NCI-H146 treated with DMSO at 0.1 percent for 48 hours (cell line): ENCODE measurements around the gene SIRPG.
"Not testable (repeated sequence)": the region's sequence is repeated elsewhere in the genome, so short reads cannot be mapped to it uniquely, and the experiment has no call there.

Experiments
- DNase-seq: peaks from one replicate; lab custom pipeline; 2025; ENCODE audit not compliant: unreplicated experiment; lab: John Stamatoyannopoulos, UW

SIRPG gene

DNA sequence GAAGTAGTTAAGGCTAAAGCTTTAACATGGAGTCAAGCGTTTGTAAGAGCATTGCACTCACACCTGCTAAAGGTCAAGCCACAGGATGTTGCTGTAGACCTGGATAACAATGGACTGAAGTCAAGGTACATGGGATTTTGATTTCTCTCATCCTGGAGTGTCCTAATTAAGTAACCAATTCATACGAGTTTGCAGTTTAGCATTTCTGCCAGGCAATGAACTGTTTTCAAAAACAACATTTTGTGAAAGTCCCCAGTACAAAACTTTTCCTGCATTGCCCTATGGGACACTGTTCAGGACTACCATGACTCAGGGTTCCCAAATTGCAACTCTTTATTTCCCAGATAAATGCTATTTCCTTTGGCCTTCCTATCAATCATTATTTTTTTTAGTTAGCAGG, 20.4 kb downstream of the SIRPG start:
- no peak for DNase-seq

DNA sequence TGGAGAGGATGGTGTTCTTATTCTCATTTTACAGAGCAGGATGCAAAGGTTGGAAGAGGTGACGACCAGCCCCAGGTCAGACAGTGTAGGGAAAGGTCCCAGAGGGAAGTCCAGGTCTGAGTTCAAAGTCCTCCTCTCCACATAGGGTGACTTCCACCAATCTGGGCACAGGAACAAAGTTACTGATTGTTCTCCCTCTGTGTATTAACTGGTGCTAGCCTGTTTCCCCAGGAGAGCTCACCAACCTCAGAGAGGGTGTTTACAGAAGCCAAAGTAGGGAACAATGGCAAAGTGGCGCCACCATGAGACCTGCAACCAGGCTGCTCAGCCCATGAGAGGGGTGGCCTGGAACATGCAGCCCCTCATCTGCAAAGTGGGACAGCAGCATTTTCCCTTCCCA, 21.0 kb downstream of the SIRPG start:
- DNase-seq: no peak

DNA sequence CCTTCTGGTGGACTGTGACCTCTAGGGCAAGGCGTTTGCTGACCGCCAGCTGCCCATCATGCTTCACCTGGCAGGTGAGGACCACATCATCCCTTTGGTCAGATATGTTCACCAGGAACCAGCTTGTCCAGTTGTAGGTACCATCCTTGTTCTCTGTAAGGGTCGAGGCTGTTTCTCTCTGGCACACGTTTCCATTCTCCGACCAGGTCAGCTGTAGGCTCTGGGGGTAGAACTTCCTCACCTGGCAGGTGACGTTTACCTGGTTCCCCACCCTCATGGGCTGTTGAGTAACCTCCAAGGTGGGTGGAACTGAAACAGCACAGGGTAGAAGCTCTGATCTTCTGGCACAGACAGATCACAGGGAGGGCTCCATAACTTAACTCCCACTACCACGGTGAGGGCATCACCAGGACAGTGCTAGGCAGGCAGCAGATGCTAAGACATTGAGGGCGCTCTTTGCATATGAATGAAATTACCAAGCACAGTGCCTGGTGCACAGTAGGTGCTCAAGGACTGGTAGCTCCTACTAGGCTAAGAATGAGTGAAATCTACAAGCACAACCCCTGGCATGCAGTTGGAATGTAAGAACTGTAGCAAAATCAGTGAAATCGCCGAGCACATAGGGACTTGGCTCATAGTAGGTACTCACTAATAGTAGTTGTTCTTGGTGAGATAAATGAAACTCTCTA, 22.1 kb downstream of the SIRPG start:
- no peak for DNase-seq

DNA sequence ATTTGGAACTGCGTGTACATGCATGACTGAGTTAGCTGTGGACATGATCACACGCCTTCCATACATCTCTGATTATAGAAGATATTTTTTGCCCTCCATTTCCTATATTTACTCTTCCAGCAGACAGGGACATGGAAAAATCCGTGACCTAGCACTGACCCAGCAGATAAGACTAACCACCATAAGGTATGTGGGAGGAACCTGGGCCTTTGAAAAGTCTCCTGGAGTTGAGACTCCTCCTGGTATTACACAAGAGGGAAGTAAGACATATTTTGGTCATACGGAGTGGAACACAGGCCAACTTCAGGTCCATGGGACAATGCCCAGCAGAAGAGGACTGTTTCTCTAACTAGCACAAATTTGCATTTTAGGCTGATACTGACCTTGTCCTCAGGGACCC, 24.0 kb downstream of the SIRPG start:
- no peak for DNase-seq

DNA sequence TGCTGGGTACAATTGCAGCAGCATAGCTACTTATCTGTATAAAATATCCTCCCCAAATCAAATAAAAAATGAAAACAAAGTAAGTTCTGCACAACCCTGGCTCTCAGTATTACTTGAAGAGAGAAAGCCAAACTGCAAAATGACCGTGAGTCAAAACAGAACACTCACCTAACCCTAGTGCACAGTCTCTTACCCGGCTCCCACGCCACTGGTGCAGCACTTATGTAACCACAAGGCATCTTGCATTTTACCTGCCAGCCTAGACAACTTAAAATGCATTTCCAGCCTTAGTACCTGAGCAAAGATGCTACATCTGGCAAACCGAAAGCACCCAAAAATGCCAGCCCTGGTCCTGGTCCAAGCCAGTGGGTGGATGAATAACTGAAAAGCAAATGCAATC, 25.4 kb downstream of the SIRPG start:
- no peak for DNase-seq

DNA sequence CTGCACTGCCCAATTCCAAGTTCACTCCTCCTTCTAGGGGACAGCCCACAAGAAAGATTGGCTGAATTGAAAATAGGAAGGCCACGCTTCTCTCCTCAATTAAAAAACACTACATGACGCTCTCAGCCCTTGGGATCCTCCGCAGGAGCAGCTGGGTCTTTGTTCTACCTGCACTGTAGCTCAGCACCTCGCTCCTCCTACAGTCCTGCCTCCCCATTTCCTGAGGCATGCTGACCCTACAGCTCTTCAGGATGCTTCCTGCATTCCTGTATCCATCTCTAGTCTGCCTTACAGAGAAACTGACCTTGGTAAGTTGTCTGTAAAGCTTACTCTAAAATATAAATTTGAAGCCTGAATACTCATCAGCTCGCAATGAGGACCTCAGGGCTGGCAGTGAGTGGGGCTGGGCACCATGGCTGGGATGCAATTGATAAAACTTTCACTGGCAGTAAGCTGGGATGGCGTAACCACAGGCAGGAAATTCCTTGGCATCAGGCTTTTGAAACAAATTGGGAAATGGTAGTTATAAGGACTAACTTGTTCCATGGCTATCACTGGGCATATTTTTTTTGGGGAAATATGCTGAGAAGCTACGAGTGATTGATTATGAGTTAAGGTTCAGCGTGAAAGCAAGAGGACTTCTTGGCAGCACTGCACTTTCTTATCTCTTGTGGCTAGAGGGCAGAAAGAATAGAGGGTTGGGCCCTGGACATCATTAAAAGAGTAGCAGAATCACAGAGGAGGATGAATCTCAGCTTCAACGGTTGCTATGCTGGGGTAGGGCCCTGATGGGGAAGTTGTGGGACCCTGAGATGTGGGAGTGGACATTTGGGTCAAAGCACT, 26.0 kb downstream of the SIRPG start:
- DNase-seq: no peak

DNA sequence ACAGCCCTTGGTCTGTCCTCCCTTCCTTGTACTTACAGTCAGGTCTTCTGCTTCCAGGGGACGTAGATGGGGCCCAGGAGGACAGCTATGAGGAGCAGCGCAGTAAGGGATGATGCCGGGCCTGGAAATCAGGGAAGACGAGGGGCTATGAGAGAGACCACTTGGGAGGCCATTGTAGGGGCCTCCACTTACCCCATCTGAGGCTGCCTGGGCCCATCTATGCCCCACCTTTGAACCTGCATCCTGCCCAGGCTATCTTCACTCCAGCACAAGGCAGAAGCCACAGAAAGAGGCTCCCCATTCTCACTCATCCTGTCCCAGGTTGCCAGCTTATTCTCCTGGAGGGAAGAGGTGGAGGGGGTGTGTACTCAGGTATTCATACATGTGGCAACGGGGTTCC, 27.4 kb downstream of the SIRPG start:
- DNase-seq: no peak

DNA sequence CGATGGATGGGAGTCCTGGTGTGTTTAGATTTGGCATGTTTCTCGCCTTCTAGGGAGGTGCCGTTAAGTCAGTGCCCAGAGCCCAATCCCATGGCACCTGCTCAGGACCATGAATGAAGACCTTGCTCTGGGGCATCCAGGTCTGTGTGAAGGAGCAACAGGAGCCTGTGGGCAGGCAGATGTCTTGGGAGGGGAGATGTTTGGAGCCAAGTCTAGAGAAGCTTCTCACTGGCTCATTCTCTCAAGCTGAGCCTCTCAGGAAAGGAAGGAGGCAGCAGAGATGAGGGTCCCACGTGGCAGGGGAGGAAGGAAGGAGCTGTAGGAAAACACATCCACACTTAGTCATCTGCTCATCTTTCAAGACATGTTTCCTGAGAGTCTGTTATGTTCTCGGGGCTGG, 28.3 kb downstream of the SIRPG start:
- no peak for DNase-seq

DNA sequence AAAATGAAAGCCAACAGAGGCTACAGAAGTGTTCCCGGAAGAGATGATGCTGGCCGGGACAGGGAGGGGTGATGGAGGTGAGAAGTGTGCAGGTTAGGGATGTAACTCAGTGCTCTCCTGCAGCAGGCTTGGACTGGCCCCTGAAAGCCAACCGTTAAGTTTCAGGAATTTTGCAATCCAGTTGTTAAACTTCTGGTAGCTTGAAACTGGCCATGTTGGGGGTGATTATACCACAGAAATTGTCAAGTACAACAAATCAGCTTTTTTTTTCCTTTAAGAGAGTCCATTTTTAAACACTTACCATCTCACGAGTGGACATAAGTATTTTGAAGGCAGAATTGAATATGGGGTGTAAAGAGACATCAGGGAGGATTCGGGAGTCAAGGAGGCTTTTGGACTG, 29.0 kb downstream of the SIRPG start:
- DNase-seq: no peak

DNA sequence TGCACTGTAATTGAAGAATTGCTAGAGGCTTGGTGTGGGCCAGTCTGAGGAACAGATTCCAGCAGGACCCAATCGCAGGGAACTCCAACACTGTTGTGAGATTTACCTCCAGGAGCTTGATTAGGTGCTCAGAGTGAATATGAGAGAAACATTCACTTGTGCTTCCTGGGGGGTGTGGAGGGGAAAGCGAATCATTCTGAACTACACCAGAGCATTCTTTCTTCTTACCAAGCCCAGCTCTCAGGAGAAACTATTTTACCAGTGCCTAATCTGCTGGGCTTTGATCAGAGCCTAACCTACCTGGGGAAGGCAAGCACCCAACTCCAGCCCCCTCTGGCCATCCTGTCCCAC, 30.4 kb downstream of the SIRPG start:
- no peak for DNase-seq

DNA sequence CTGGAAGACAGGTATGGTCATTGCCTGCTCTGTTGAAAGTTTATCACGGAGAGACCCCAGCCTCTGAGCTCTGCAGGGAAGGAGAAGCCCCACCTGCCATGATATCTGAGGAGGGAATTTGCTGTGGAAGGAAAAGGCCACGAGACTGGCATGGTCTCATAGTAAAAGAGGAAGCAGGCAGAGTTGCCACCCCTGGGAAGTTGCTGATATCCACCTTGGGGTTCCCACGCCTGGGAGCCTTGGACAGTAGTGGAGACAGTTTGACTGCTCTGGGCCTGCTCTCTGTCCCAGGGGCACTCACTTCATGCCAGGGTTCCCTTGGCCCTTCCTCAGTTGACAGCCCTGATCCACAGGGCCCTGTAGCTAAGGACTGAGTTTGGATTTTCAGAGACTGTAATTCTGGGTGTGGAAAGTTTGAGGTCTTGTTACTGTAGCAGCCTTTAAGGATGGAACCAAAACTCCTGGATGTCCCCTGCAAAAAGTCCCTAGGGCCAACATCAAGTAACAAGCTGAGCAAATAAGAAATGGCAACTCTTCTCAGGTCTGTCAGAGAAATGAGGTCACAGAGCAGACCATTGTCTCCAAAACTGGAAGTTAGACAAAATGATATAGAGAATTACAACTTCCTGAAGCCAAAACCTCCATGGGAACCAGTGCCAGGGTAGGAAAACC, 30.9 kb downstream of the SIRPG start:
- DNase-seq: no peak

DNA sequence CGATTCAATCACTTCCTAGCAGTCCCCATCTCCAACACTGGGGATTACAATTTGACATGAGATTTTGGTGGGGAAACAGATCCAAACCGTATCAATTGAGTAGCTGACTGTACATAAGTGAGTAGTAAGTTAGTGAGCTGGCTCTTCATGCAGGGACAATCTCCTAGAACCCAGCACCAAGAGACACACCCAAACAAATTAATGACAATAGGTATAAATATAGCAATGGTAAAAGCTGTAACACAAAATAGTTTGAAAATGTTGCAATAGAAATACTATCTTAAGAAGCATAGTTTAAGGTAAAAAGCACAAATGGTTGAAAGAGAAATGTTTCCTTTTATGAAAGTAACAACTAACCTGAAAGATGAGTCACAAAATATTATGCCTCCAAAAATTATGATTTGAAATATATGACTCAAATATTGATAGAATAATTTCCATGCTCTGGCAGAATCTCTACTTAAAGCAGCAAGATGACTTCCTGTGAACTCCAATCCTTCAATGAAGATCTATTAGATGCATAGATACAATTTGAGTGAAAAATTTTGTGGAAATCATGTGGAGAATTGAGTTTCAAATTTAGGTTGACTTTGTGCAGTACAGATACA, 32.4 kb downstream of the SIRPG start:
- DNase-seq: no peak

DNA sequence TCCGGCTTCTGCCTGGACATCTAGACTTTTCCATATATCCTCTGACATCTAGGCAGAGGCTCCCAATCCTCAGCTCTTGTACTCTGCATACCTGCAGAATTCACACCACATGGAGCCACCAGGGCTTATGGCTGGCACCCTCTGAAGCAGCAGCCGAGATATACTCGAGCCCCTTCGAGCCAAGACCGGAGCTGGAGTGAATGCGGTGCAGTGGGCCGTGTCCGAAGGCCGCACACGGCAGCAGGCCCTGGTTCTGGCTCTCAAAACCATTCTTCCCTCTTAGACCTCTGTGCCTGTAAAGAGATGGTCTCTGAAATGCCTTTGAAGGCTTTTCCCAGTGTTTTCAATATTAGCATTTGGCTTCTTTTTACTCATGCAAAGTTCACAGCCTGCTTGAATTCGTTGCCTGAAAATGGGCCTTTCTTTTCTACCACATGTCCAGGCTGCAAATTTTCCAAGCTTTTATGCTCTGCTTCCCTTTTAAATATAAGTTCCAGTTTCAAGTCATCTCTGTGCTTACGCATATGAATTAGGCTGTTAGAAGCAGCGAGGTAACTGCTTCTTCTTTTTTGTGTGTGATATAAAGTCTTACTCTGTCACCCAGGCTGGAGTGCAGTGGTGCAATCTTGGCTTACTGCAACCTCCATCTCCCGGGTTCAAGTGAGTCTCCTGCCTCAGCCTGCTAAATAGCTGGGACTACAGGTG, 33.9 kb downstream of the SIRPG start:
- no peak for DNase-seq

DNA sequence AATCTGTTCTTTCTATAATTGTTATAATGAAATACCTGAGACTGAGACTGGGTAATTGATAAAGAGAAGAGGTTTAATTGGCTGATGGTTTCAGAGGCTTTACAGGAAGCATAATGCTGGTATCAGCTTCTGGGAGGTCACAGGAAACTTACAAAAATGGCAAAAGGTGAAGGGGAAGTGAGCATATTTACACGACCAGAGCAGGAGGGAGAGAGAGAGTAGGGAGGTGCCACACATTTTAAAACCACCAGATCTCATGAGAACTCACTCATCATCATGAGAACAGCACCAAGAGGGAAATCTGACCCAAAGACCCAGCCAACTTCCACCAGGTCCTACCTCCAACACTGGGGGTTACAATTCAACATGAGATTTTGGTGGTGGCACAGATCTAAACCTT, 35.1 kb downstream of the SIRPG start:
- no peak for DNase-seq

DNA sequence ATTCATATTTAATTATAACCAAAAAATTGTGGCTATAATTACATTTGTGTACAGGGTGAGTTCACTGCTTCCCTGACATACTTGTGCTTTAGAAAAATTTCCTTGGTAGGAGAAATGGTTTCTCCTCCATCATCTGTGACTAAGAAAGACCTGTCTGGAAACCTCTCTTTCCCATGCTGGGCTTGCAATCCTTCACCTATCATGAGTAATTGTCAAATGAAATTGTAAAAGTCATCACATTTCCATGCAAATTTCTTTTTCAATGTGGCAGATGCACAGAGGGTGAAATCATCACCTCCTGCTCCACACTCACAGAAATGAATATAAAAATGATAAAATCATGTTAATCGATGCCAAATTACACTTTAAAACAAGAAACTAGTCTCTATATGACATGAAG, 36.3 kb downstream of the SIRPG start:
- DNase-seq: no peak

DNA sequence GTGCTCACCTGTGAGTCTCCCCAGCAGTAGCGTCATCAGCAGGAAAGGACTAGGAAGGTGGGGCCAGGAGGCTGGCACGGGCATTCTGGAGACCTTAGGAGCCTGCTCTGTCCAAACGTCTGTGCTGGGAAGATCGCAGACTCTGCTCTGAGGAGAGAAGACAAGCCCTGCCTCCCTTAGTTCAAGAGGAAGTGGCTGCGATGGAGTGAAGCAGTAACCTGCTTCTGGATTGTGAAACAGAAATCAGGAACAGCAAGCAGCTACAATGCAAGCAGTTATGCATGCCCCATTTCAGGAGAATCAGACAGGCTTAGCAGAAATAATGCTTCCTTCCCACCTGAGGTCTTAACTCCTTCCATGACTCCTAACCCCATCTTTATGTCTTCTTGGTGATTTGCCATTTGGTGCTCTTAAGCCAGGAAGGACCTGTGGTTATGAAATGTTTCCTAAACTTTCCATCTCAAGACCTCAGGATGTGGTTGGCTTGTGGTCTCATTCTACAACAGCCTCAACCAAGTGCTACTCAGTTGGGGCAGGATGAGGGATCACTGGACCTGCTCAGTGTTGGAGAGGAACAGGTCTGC, 37.6 kb downstream of the SIRPG start, which contains the start of gene SIRPB1:
SIRPB1 (minus strand) TSS at position 149 of the 584 bp plus-strand sequence; CDS start at position 84, 65 bp downstream.
- DNase-seq: no peak

DNA sequence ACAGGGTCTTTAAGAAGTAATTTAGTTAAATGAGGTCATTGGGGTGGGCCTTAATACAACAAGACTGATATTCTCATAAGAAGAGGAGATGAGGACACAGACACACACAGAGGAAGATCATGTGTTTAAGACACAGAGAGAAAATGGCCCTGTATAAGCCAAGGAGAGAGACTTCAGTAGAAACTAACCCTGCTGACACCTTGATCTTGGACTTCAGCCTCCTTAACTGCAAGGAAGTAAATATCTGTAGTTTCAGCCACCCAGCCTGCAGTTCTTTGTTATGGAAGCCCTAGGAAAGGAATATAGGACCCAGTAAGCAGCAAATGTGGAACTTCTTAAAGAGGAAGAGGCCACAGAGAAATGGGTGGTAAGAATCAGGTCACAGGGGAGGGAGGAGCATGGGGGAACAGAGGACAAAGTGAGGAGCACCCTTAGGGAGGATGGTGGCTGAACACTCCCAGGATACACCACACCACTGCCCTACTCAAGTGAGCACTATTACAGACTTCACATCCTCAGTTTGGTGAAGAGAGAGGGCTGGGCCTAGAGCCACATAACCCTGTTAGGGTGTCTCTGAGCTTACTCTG, 38.5 kb downstream of the SIRPG start:
- no peak for DNase-seq

DNA sequence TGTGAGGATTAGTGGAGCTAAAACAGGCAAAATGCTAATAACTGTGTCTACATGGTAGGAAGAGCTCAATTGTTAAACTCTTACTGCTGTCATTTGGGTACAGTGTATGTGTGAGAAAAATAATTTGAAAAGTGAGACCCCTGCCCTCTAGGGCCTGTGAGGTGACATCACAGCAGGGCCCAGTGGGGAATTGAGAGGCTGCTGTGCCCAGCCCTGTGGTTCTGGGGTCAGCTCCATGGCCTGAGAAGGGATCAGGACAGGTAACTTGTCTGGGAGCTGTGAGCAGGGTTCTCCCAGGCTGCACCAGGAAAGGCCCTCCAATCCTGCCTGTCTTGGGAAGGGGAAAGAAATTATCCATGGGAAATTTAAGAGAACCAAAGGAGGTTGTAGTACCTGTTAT, 39.1 kb downstream of the SIRPG start:
- DNase-seq: no peak

DNA sequence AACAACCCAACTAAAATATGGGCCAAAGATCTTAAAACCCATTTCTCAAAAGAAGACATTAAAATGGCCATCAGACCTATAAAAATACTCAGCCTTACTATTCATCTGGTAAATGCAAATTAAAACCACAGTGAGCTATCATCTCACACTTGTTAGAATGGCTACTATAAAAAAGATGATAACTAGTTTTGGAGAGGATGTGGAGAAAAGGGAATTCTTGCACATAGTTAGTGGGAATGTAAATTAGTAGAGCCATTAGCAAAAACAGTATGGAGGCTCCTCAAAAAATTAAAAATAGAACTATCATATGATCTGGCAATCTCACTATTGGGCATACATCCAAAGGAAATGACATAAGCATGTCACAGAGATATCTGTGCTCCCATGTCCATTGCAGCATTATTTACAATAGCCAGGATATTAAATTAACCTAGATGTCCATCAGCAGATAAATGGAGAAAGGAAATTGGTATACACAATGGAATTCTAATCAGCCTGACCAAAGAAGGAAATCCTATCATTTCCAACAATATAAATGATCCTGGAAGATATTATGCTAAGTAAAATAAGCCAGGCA, 40.6 kb downstream of the SIRPG start:
- DNase-seq: no peak

DNA sequence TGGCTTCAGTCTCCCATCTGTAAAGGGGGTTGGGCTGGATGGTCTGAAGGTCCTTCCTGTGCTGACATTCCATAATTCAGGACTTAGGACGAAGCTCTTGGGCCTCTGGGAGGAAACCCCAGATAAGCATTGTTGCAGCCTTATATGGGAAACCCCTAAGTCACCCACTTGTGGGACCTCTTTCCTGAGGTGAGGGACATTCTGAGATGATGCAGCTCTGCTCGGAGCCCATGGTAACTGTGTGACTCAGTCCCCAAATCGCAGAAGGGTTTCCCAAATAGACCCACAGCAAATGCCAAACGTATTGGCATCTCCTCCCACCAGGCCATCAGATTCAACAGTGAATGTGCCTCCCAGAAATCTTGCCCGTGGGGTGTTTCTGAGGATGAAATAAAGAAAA, 47.2 kb downstream of the SIRPG start:
- not testable (repeated sequence) for DNase-seq
